ENCODE data around the gene PABPC1L. TPM values are rescaled to one million over a fixed set of nuclear protein-coding genes. Genes with fewer than 3 reads are reported as not detected.

PABPC1L gene
- total RNA-seq, 1 donor from 2014 or later = 15.7 TPM

- TF ChIP-seq, protein P1, sequence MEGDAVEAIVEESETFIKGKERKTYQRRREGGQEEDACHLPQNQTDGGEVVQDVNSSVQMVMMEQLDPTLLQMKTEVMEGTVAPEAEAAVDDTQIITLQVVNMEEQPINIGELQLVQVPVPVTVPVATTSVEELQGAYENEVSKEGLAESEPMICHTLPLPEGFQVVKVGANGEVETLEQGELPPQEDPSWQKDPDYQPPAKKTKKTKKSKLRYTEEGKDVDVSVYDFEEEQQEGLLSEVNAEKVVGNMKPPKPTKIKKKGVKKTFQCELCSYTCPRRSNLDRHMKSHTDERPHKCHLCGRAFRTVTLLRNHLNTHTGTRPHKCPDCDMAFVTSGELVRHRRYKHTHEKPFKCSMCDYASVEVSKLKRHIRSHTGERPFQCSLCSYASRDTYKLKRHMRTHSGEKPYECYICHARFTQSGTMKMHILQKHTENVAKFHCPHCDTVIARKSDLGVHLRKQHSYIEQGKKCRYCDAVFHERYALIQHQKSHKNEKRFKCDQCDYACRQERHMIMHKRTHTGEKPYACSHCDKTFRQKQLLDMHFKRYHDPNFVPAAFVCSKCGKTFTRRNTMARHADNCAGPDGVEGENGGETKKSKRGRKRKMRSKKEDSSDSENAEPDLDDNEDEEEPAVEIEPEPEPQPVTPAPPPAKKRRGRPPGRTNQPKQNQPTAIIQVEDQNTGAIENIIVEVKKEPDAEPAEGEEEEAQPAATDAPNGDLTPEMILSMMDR (IDR thresholded peaks at IDR 0.05; ENCODE audit: insufficient read depth, low read length, poor library complexity, severe bottlenecking) = no peak
- DNase-seq (ENCODE audit: low read depth) = no peak
- H3K36me3 ChIP-seq (ENCODE audit: control insufficient read depth, insufficient read depth, low read length) = no peaks in the 10 kb centered on the region
- H3K4me3 ChIP-seq (ENCODE audit: low read depth, low read length) = no peak overlapping the region
- H3K27me3 ChIP-seq (ENCODE audit: control insufficient read depth, insufficient read depth, low read length) = no peaks in the 10 kb centered on the region
Observed at GRCh38 chr20:44931911-44932310, 22.1 kb downstream of the PABPC1L start.

DNA sequence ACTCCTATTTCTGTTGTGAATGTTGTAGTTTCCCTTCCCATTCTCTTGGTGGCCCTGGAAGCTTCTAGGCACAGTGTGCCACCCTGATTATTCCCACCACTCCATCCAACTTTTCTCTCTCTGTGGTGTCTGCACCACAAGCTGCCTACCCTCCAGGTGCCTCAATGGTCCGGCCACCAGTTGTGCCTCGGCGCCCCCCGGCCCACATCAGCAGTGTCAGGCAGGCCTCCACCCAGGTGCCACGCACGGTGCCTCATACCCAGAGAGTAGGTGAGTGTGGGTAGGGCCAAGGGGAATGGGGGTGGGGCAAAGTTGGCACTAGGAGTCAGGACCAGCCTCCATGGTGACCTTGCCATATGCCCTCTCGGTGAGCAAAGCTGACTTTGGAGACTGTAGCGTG is 23.1 kb downstream of the PABPC1L start:
- H3K27me3 ChIP-seq (ENCODE audit: control insufficient read depth, insufficient read depth, low read length) = no peaks in the 10 kb centered on the region
- no peak overlapping the region for H3K4me3 ChIP-seq (ENCODE audit: low read depth, low read length)
- no peaks in the 10 kb centered on the region for H3K36me3 ChIP-seq (ENCODE audit: control insufficient read depth, insufficient read depth, low read length)
- DNase-seq (ENCODE audit: low read depth) = no peak
- TF ChIP-seq, protein P1 (IDR thresholded peaks at IDR 0.05; ENCODE audit: insufficient read depth, low read length, poor library complexity, severe bottlenecking) = no peak

DNA sequence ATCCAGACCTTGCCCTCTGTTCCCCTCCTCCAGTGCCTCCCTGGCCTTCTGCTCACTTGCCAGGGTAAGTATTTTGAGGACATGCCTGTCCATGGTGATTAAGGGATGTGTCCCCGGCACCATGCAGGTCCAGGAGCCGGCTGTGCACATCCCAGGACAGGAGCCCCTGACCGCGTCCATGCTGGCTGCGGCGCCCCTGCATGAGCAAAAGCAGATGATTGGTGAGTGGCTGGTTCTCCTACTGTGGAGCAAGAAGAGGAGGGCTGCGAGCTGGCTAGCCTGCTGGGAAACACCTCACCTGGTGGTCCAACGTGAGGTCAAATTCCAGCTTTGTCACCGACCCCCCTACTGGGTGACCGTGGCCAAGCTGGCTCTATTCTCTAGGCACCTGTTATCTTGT is 26.6 kb downstream of the PABPC1L start:
- Histone ChIP-seq H3K27me3 (ENCODE audit: control insufficient read depth, insufficient read depth, low read length) (no peaks in the 10 kb centered on the region), H3K36me3 (ENCODE audit: control insufficient read depth, insufficient read depth, low read length) (no peaks in the 10 kb centered on the region), H3K4me3 (ENCODE audit: low read depth, low read length) (no peak overlapping the region)
- no peak for DNase-seq (ENCODE audit: low read depth)
- TF ChIP-seq, protein P1 (IDR thresholded peaks at IDR 0.05; ENCODE audit: insufficient read depth, low read length, poor library complexity, severe bottlenecking) = no peak

DNA sequence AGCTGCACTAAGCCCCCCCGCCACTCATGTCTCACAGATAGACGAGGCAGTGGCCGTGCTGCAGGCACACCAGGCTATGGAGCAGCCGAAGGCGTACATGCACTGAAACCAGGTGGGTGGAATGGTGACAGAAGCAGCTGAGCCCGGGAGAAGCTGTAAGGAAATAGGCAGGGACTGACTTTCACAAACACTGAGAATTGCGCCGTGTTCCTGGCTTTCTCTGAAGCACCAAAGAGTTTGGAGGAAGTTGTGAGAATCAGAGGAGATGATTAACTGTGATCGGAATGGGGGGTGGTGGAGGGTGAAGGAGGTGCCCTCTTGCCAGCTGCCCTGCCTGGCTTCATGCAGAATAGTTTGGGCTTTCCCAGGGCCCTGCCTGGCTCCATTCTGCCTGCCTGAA is 28.8 kb downstream of the PABPC1L start:
- Histone ChIP-seq H3K36me3 (ENCODE audit: control insufficient read depth, insufficient read depth, low read length) (peaks cover 3% of the 10 kb centered on the region), H3K27me3 (ENCODE audit: control insufficient read depth, insufficient read depth, low read length) (no peaks in the 10 kb centered on the region), H3K4me3 (ENCODE audit: low read depth, low read length) (no peak overlapping the region)
- DNase-seq (ENCODE audit: low read depth) = no peak
- TF ChIP-seq, protein P1 (IDR thresholded peaks at IDR 0.05; ENCODE audit: insufficient read depth, low read length, poor library complexity, severe bottlenecking) = no peak

DNA sequence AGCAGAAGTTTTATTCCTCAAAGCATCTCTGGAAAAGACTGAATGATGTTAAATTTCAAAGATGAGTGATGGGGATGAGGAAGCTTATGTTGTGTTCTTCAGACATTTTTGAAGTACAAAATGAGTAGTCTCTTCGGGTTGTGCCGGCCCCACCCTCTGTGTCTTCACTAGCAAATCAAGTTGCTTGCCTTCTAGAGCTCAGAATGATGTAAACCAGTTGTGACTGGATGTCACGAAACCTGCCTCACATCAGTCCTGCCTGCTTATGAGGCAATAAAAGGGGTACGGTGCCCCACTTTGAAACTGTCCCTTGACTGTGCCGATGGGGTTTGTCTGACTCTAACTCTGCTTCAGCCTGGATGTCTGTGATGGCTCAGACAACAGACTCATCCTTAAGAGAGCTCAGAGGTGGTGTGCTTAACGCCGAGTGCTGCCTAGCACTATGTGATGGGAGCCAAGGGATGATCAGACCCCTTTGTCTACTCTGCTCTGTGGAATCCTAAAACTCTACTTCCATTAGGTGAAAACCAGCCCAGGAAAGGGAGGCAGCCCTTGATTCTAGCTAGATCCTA is 31.3 kb downstream of the PABPC1L start:
- Histone ChIP-seq H3K4me3 (ENCODE audit: low read depth, low read length) (no peak overlapping the region), H3K27me3 (ENCODE audit: control insufficient read depth, insufficient read depth, low read length) (no peaks in the 10 kb centered on the region), H3K36me3 (ENCODE audit: control insufficient read depth, insufficient read depth, low read length) (peaks cover 3% of the 10 kb centered on the region)
- TF ChIP-seq, protein P1 (IDR thresholded peaks at IDR 0.05; ENCODE audit: insufficient read depth, low read length, poor library complexity, severe bottlenecking) = no peak
- DNase-seq (ENCODE audit: low read depth) = no peak
